HEK293T (cell line): Measurements from ENCODE around the gene DHH.
"Not testable (repeated sequence)": the region's sequence is repeated elsewhere in the genome, so short reads cannot be mapped to it uniquely, and the experiment has no call there.

Source experiments
- CTCF ChIA-PET: fragments of 350-600 bp; formaldehyde crosslinking; extraction: SDS; loops from one replicate; lab custom pipeline; 2021; ENCODE audit warnings: antibody characterized with exemption, inconsistent platforms; lab: Yijun Ruan, JAX
- POLR2A ChIA-PET: fragments of 350-600 bp; formaldehyde crosslinking; extraction: SDS; loops from one replicate; lab custom pipeline; 2020; ENCODE audit warnings: antibody characterized with exemption, inconsistent platforms; lab: Yijun Ruan, JAX
- DNase-seq: peaks from one replicate; pipeline ENCODE4 v3.0.0; 2012; ENCODE audit warnings: mixed read lengths; ENCODE audit errors: extremely low spot score
- ARNT ChIP-seq: fragments of 450-650 bp; IDR thresholded peaks from 2 replicates; pipeline ENCODE4 v1.6.1; 2017; ENCODE audit warnings: mild to moderate bottlenecking
- CTBP1 ChIP-seq: fragments of 450-650 bp; IDR thresholded peaks from 2 replicates; pipeline ENCODE4 v1.6.1; 2016; ENCODE audit warnings: borderline replicate concordance
- ELF4 ChIP-seq: fragments of 450-650 bp; IDR thresholded peaks from 2 replicates; pipeline ENCODE4 v1.6.1; 2017; ENCODE audit warnings: antibody characterized with exemption
- FOXA1 ChIP-seq: fragments of 450-650 bp; IDR thresholded peaks from 2 replicates; pipeline ENCODE4 v1.6.1; 2016; ENCODE audit warnings: mild to moderate bottlenecking
- FOXK2 ChIP-seq: fragments of 450-650 bp; IDR thresholded peaks from 2 replicates; pipeline ENCODE4 v1.6.1; 2016; ENCODE audit warnings: mild to moderate bottlenecking
- FOXM1 ChIP-seq: fragments of 450-650 bp; IDR thresholded peaks from 2 replicates; pipeline ENCODE4 v1.6.1; 2017; ENCODE audit warnings: mild to moderate bottlenecking, borderline replicate concordance
- L3MBTL2 ChIP-seq: fragments of 450-650 bp; conservative IDR thresholded peaks from 2 replicates; pipeline ENCODE4 v1.6.1; 2016; ENCODE audit warnings: mild to moderate bottlenecking
- LEF1 ChIP-seq: fragments of 450-650 bp; IDR thresholded peaks from 2 replicates; pipeline ENCODE4 v1.6.1; 2017; ENCODE audit warnings: mild to moderate bottlenecking, borderline replicate concordance
- SP1 ChIP-seq: fragments of 450-650 bp; IDR thresholded peaks from 2 replicates; pipeline ENCODE4 v1.6.1; 2017
- SUZ12 ChIP-seq: fragments of 450-650 bp; IDR thresholded peaks from 2 replicates; pipeline ENCODE4 v1.6.1; 2016; ENCODE audit warnings: mild to moderate bottlenecking
- TARDBP ChIP-seq: fragments of 450-650 bp; IDR thresholded peaks from 2 replicates; pipeline ENCODE4 v1.6.1; 2016
- ZNF384 ChIP-seq: fragments of 450-650 bp; IDR thresholded peaks from 2 replicates; pipeline ENCODE4 v1.6.1; 2016

Gene DHH

GRCh38 chr12:49133590-49133989 lies 39.0 kb upstream of the DHH start:
- ChIA-PET CTCF (interaction anchor here (0.5 to 1.5 kb wide), 2 partner anchors 46 to 206 kb away, joined by 3 to 8 read pairs; no protein-coding TSS in a partner anchor), POLR2A (interaction anchor here (1.2 to 4.7 kb wide), 7 partner anchors 11 to 100 kb away, joined by 7 to 112 read pairs (median 72); partner anchors contain the start of genes LMBR1L, RHEBL1 and TUBA1A)
- TF ChIP-seq SP1, result no peak
- TF ChIP-seq FOXK2, result no peak
- TF ChIP-seq TARDBP, result no peak
- TF ChIP-seq ZNF384, result no peak
- no peak for DNase-seq

- ChIA-PET CTCF (interaction anchor here (0.5 to 1.5 kb wide), 3 partner anchors 45 to 1408 kb away, joined by 3 to 8 read pairs (median 6); no protein-coding TSS in a partner anchor), POLR2A (interaction anchor here (0.5 to 4.7 kb wide), 12 partner anchors 11 to 118 kb away, joined by 3 to 112 read pairs (median 34); partner anchors contain the start of genes LMBR1L, RHEBL1 and TUBA1A)
- DNase-seq, result no peak
- TF ChIP-seq TARDBP (no peak), CTBP1 (no peak), SUZ12 (no peak), LEF1 (no peak), FOXK2 (no peak), ARNT (no peak), SP1 (no peak)
These were observed 38.4 kb upstream of the DHH start for GRCh38 chr12:49133014-49133413.

GRCh38 chr12:49131894-49132461 lies 37.4 kb upstream of the DHH start:
- TF ChIP-seq L3MBTL2 (0 out of 2 replicates have a peak, but pooled peaks have one; percentile 33), FOXM1 (no peak), SUZ12 (no peak), ARNT (no peak), ELF4 (no peak)
- ChIA-PET CTCF (interaction anchor here (0.5 to 2.2 kb wide), 4 partner anchors 11 to 101 kb away, joined by 3 to 7 read pairs (median 3); no protein-coding TSS in a partner anchor), POLR2A (interaction anchor here (0.9 to 4.7 kb wide), 38 partner anchors 9 to 609 kb away, joined by 3 to 112 read pairs (median 15); partner anchors contain the start of genes ARF3, LMBR1L, PRPH and RHEBL1)
- no peak for DNase-seq

- DNase-seq, result peak; percentile 95
- ChIA-PET CTCF (interaction anchor here (0.5 to 2.2 kb wide), 9 partner anchors 11 to 211 kb away, joined by 3 to 7 read pairs (median 3); partner anchors contain the start of genes KMT2D and LMBR1L), POLR2A (interaction anchor here (0.6 to 4.7 kb wide), 73 partner anchors 10 to 610 kb away, joined by 3 to 112 read pairs (median 6); partner anchors contain the start of genes ARF3, DDX23, DHH and KMT2D)
- peak; percentile 84 for TF ChIP-seq ELF4
- TF ChIP-seq L3MBTL2, result peak; percentile 46
- peak; percentile 41; the same call in 1 of the 2 replicates for TF ChIP-seq FOXM1
- no peak for TF ChIP-seq LEF1
- TF ChIP-seq SUZ12, result no peak
These were observed 36.7 kb upstream of the DHH start, which contains the start of gene TUBA1B for GRCh38 chr12:49131051-49131893. TUBA1B (minus strand) TSS chr12:49131395; CDS start chr12:49131300, 95 bp downstream.

GRCh38 chr12:49130151-49131050 lies 35.8 kb upstream of the DHH start:
- POLR2A ChIA-PET, result interaction anchor here (0.6 to 4.7 kb wide), 64 partner anchors 10 to 611 kb away, joined by 3 to 112 read pairs (median 7); partner anchors contain the start of genes ARF3, DHH, KMT2D and LMBR1L
- CTCF ChIA-PET, result interaction anchor here (0.6 to 2.2 kb wide), 13 partner anchors 9 to 212 kb away, joined by 3 to 7 read pairs (median 3); partner anchors contain the start of genes KMT2D and LMBR1L
- DNase-seq, result peak; percentile 85
- TF ChIP-seq ARNT (no peak), ELF4 (no peak), L3MBTL2 (peak; percentile 94), SP1 (no peak), SUZ12 (no peak)

GRCh38 chr12:49129332-49130150 lies 34.9 kb upstream of the DHH start:
- DNase-seq, result no peak
- POLR2A ChIA-PET, result interaction anchor here (0.7 to 4.7 kb wide), 26 partner anchors 9 to 194 kb away, joined by 3 to 112 read pairs (median 18); partner anchors contain the start of genes KMT2D, LMBR1L, TROAP and TUBA1A
- no peak for TF ChIP-seq FOXA1
- no peak for TF ChIP-seq CTBP1
- no peak for TF ChIP-seq ARNT
- TF ChIP-seq SP1, result no peak
- TF ChIP-seq FOXK2, result no peak
- CTCF ChIA-PET, result interaction anchor here (0.7 to 1.8 kb wide), 9 partner anchors 8 to 106 kb away, joined by 3 to 7 read pairs (median 3); no protein-coding TSS in a partner anchor

GRCh38 chr12:49127971-49128370 lies 33.4 kb upstream of the DHH start:
- DNase-seq, CTCF ChIA-PET: not testable (repeated sequence)
- POLR2A ChIA-PET, result interaction anchor here (1.0 to 1.3 kb wide), 7 partner anchors 11 to 106 kb away, joined by 3 to 7 read pairs (median 4); partner anchors contain the start of genes LMBR1L and TUBA1A
